Keratinocyte (primary cell): Measurements from ENCODE around the gene ATP2B2.

Source experiments
- CTCF ChIP-seq, 3 experiments: IDR thresholded peaks in 1 of 3; conservative IDR thresholded peaks in 1 of 3; optimal IDR thresholded peaks in 1 of 3; 2 replicates in 2 of 3; 3 replicates in 1 of 3; pipeline versions ENCODE3 to v1.5.1; 2011; ENCODE audit warnings: low read length in 3 of 3, mild to moderate bottlenecking in 3 of 3, moderate library complexity in 2 of 3, control low read depth in 1 of 3, inconsistent platforms in 1 of 3; ENCODE audit not compliant: insufficient read depth in 2 of 3; ENCODE audit errors: extremely low read depth in 1 of 3
- EZH2 ChIP-seq: IDR thresholded peaks from one replicate; pipeline ENCODE4 v1.6.1; 2012; ENCODE audit warnings: inconsistent platforms, mild to moderate bottlenecking, low read length, moderate library complexity

GRCh38 chr3:10306156-10306555 is 199.2 kb downstream of the ATP2B2 start:
- TF ChIP-seq CTCF (optimal IDR thresholded peaks at IDR 0.05 in 1 of 3, IDR thresholded peaks at IDR 0.05 in 1 of 3, conservative IDR thresholded peaks at IDR 0.05 in 1 of 3; ENCODE audit: extremely low read depth in 1 of 3, insufficient read depth in 2 of 3, low read length in 3 of 3) (no peak), EZH2 (no peak)
